ENCODE data around the gene ASAP3.
A peak's percentile ranks its signal among the peaks of the same experiment; 100 is the strongest.

The ASAP3 gene

GRCh38 chr1:23477359-23478144 lies 6.4 kb downstream of the ASAP3 start:
- no peak for DNase-seq (ENCODE audit: low read depth)

DNA sequence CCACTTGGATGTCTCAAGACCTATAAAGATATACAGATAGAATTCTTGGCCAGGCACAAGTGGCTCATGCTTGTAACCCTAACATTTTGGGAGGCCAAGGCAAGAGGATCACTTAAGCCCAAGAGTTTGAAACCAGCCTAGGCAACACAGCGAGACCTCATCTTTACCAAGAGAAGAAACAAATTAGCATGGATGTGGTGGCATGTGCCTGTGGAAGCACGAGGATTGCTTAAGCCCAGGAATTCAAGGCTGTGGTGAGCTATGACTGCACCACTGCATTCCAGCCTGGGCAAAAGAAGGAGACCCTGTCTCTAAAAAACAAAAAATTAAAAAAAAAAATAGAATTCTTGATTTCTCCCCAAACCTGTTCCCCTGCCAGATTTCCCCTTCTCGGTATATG lies 8.3 kb downstream of the ASAP3 start:
- DNase-seq (ENCODE audit: low read depth) = no peak

DNA sequence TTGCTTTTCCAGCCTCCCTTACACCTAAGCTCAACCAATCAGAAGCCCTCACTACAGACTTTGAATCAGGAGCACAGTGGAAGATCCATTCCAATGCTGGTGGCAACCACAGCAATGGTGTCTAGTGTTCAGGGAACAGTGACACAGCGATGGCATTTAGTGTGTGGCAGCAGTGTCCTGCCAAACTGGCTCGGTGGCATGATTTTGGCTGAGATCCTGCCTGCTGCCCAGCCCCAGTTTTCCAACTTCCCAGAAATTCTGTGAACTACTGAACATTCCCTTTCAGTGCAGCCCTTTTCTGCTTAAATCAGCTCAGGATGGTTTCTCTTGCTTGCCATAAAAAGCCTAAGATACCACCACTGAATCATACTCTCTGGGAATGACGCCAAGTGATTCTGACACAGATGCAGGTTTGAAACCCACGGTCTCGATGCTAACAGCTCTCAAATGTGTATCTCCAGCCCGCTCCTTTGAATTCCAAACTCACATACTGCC lies 8.8 kb downstream of the ASAP3 start:
- DNase-seq (ENCODE audit: low read depth) = no peak

DNA sequence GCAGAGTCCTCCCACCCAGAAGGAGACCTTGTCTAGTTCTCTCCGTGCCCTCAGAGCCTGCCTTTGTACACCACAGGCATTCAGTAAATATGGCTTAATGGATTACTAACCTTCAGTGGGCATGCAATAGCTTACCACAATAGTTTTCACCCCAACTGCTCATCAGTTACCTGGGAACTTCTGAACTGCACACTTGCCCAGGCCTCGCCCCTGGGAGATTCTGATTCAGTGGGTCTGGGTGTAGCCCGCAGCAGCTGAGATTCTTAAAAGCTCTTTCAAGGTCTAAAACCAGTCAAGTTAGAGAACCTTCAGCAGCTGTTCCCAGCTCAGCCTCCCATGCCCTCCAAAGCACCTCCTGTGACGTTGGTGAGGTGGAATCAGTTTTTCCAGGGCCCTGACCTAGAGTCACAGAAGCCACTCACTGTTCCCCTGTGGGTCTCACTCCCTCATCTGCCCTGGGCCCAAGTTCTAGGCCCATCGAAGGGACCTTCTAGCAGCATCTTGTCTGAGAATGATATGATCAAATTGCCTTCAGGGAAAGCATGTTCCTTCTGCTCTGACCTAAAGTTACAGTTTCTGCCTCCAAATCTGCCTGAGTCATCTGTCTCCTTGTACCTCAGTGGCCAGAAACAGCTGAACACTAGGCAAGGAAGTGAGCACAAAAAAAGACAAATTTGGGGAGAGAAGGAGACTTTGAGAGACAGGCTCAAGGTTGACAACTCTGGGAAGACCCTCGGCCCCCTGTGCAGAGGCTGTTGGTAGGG lies 10.8 kb downstream of the ASAP3 start:
- no peak for DNase-seq (ENCODE audit: low read depth)

GRCh38 chr1:23472351-23473036 lies 11.5 kb downstream of the ASAP3 start:
- DNase-seq (ENCODE audit: low read depth) = no peak

DNA sequence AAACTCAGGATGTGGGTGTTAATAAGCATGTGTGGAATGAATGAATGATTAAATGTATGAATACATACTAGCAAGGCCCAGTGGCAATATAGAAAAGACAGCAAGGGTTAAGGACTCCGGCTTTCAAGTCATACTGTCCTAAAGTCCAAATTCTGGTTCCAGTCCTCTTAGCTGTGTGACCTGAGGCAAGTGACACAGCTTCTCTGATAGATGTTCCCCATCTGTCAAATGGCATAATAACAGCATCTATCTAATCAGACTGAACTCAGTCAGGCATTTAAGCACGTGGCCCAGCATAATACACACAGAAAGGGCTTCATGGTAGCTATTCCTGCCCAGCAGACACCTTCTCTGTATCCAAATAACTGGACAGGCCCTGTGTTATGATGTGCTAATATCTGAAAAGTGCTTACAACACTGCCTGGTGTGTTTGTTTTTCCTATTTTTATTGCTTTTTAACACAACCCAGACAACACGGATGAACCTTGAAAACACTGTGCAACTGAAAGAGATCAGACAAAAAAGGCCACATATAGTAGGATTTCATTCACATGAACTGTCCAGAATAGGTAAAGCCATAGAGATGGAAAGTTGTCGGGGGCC lies 12.4 kb downstream of the ASAP3 start:
- DNase-seq (ENCODE audit: low read depth) = no peak

DNA sequence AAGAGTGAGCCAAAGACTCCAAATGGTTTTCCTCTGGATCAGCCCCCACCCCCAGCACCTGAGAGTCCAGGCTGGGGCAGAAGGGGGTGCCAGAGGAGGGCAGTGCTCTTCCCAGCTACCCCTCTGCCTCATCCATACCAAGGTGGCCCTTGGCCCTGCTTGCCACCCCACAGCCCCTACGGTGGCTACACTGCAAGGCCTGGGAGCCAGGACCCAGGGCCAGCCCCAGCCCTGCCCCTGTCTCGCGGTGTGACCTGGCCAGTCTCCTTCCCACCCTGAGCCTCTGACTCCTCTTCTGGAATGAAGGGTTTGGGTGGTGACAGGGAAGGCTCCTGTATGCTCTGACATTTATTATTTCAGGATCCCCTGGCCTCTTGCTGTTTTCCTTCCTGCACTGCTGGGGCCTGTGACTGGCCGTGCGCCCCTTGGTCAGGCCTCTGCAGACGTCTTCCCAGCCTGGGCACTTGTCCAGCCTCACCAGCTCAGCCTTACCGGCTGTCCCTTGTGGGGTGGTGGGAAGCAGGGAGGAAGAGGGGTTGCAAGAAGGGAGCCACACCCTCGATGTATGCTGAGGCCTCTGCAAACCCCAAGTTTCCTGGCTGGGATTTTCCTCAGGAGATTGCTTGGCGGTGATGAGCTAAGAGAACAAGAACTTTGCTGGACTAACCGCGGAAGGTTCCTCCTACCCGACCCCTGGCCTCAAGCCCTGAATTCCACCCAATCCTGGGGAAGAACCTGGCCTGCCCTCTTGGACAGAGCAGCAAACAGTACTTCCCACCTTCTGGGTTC lies 13.5 kb downstream of the ASAP3 start:
- DNase-seq (ENCODE audit: low read depth) = no peak

DNA sequence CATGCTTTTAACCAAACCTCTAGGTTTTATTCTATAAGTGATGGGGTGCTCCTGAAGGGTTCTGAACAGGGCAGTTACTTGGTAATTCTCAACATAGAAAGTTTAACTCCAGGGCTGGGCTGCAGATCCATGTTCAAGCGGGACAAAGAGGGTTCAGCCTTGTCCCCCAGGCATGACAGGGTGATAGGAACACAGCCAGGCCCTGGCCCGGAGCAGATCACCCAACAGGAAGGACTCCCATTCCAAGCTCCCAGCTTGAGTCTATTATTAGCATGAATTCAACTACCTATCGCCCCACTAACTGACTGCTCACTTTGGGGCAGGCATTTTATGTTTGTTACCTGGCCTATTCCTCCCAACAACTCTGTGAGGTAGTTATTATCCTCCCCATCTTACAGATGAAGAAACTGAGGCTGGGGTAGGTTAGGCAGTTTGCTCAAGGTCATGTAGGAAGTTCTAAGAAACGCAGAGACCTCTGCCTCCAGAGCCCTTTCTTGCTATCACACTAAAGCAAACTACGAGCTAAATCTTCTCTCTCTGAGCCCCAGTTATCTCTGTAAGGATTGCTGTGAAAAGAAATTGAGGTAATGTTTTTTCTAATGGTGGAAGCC lies 14.5 kb downstream of the ASAP3 start:
- no peak for DNase-seq (ENCODE audit: low read depth)

- no peak for DNase-seq (ENCODE audit: low read depth)
Observed at GRCh38 chr1:23466423-23466989, 17.5 kb downstream of the ASAP3 start.

DNA sequence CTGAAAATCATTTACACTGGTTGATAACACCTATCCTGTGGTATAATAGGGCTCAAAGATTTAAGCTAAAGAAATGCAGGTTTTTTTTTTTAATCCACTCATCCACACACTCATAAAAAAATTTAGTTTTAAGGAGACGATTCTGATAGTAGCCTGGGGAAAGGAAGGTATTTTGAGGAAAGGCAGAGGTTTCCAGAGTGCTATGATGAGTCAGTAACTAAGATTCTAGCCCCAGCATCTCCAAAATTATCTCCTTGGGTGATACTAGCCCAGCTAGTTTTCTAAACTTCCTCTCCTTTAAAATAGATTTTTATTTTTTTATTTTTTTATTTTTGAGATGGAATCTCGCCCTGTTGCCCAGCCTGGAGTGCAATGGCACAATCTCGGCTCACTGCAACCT lies 20.7 kb downstream of the ASAP3 start:
- DNase-seq (ENCODE audit: low read depth) = no peak

- DNase-seq (ENCODE audit: low read depth) = no peak
Observed at GRCh38 chr1:23462766-23463165, 21.2 kb downstream of the ASAP3 start.

DNA sequence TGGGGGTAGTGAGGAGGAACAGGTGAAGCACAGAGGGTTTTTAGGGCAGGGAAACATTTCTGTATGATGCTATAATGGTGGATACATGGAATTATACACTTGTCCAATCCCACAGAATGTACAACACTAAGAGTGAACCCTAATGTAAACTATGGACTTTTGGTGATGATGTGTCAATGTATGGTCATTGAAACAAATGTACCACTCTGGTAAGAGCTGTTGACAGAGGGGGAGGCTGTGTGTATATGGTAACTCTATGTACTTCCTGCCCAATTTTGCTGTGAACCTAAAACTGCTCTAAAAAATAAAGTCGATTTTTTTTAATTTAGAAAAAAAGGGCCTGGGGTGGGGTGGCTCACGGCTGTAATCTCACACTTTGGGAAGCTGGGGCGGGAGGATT lies 22.9 kb downstream of the ASAP3 start:
- no peak for DNase-seq (ENCODE audit: low read depth)

GRCh38 chr1:23460519-23460918 lies 23.5 kb downstream of the ASAP3 start:
- no peak for DNase-seq (ENCODE audit: low read depth)

DNA sequence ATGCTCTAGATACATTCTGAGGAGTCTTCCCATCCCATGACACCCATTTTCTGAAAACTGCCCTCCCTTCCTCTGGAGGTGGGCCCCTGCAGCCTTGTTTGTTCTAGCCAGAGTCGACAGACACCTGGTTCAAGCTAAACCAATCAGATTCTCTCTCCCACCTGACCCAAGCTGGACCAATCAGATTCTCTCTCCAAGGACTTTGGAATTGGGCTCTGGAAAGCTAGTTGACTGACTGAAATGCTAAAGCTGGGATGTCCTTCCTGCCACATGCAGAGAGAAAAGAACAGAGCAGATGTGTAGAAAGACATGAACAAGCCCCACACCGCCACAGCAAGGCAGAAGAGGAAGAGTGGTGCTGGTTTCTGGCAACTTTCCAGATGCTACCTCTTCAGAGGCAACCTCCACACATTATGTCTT lies 24.6 kb downstream of the ASAP3 start:
- no peak for DNase-seq (ENCODE audit: low read depth)

GRCh38 chr1:23456226-23456625 lies 27.8 kb downstream of the ASAP3 start:
- no peak for DNase-seq (ENCODE audit: low read depth)

DNA sequence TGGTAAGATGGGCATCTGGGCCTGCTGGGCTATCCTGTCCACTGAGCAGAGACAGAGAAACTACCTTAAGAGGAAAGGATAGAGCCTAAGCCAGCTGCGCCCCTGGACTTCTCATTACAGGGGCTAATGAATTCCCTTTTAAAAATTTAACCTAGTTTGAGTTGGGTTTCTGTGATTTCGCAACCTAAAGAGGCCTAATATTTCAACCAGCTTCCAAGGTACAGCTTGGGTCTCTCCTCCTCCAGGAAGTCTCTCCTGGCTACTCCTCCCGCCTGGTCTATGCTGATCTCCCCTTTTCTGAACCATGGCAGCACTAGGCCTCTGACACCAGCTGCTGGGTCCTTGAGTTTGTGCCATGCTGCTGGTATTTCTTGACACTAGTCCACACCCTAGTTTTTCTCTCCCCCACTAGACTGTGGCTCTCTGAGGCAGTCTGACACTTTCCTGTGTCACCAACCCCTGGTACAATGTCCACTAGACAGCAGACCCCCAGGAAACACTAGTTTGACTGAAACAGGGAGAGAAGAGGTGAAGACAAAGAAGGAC lies 30.5 kb downstream of the ASAP3 start:
- DNase-seq (ENCODE audit: low read depth) = no peak

GRCh38 chr1:23452011-23452411 lies 32.0 kb downstream of the ASAP3 start:
- peak; percentile 11 for DNase-seq (ENCODE audit: low read depth)

DNA sequence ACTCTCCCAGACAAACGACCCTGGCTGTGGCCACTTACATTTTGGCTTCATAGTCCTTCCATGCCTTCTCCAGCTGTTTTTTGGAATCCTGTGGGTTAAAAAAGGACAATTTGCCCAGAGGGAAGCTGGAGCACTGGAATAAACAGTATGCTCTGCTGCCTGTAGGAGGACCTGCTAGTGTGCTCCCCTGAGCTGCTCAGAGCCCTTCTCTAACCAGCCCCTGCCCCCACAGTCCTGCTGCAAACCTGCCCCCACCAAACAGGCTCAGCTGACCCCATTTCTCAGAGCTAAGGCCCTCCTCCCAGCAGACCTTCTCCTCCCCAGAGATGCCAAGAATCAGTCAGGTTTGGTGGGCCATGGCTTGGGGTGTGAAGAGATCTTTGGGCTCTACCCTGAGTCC lies 32.5 kb downstream of the ASAP3 start:
- DNase-seq (ENCODE audit: low read depth) = no peak

- no peak for DNase-seq (ENCODE audit: low read depth)
Observed at GRCh38 chr1:23450894-23451293, 33.1 kb downstream of the ASAP3 start.

- DNase-seq (ENCODE audit: low read depth) = no peak
Observed at GRCh38 chr1:23449958-23450357, 34.0 kb downstream of the ASAP3 start.
